ENCODE measurements around the gene DBH. TPM values are rescaled to one million over a fixed set of nuclear protein-coding genes. Genes with fewer than 3 reads are reported as not detected.

Gene DBH
- total and polyA plus RNA-seq, 10 of the 15 experiments (the other 5 are each of a cell fraction or from before 2014, with no cell fraction given), result not detected

DNA sequence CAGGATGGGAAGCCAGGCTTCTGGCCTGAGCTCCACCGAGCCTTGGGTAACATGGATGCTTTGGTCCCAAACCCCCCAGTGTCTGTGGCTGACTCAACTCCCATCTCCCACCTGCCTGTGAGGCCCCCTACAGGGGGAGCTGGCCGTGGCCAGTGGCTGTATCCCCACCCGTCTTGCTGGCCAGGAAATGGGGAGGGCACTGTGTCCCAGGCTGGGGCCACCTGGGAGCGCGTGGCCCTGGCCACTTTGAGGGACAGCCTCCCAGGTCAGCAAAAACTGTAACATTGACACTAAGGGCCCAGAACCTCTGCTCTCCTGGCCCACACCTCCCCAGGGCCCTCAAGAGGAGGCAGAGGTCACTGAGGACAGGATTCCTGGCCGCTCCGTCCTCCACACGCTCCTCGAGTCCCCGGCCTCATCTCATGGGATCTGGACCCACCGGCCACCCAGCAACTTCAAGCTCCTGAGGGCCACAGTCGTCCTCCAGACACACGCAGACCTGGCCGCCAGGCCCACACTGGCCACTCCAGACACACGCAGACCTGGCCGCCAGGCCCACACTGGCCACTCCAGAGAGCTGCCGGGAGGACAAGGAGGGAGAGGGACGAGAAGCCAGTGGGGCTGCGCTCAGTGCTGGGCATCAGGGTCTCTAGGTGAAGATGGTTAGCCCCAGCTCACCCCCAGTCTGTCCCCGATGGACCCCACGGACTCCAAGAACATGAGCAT, 44.2 kb downstream of the DBH start (continued):
- TF ChIP-seq, protein P1, sequence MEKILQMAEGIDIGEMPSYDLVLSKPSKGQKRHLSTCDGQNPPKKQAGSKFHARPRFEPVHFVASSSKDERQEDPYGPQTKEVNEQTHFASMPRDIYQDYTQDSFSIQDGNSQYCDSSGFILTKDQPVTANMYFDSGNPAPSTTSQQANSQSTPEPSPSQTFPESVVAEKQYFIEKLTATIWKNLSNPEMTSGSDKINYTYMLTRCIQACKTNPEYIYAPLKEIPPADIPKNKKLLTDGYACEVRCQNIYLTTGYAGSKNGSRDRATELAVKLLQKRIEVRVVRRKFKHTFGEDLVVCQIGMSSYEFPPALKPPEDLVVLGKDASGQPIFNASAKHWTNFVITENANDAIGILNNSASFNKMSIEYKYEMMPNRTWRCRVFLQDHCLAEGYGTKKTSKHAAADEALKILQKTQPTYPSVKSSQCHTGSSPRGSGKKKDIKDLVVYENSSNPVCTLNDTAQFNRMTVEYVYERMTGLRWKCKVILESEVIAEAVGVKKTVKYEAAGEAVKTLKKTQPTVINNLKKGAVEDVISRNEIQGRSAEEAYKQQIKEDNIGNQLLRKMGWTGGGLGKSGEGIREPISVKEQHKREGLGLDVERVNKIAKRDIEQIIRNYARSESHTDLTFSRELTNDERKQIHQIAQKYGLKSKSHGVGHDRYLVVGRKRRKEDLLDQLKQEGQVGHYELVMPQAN (conservative IDR thresholded peaks at IDR 0.05), result no peak
- TF ChIP-seq IRF4 (IDR thresholded peaks at IDR 0.05; ENCODE audit: low read depth, low read length), result no peak

DNA sequence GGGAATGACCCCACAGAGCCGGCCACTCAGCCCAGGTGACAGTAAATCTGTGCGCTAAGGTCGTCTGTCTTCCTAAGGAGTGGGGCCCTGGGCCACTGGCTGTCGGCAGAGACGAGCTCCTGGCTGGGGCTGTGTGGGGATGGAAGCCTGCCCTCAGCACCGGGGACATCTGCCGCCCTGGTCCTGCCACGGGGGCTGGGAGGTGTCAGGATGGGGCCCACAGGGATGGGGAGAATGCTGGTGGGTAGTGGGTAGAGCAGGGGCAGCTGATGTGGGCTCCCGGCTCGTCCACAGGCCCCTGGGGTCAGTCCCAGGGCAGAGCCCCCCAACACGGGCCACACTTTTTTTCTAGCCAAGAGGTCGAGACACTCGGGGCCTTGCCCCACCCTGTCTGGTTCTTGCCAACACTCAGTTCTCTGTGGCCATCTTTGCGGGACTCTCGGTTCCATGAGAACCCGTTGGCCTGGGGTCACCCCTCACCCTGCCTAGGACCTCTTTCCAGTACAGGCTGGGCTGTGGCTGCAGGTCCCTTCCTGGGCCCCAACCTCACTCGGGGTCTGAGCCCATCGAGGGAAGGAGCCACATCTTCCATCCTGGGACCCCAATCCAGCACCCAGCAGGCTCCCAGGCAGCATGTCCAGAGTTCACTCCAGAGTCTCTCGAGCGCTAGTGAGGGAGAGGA, 45.0 kb downstream of the DBH start:
- Histone ChIP-seq H3K9me3 (replicated peaks; ENCODE audit: control insufficient read depth, insufficient read depth, low read length) (no peaks in the 10 kb centered on the region), H3K36me3 (ENCODE audit: control insufficient read depth in 2 of 2, insufficient read depth in 2 of 2, low read length in 1 of 2) (no peaks in the 10 kb centered on the region), H3K4me1 (ENCODE audit: control insufficient read depth, insufficient read depth, low read length) (no peaks in the 10 kb centered on the region), H3K9ac (ENCODE audit: control insufficient read depth, insufficient read depth, low read length) (no peak overlapping the region), H2AFZ (ENCODE audit: control insufficient read depth, low read depth, low read length) (no peak overlapping the region), H3K27me3 (replicated peaks in 1 of 2; ENCODE audit: control insufficient read depth in 2 of 2, insufficient read depth in 2 of 2, low read length in 1 of 2) (peaks cover 0 to 4% of the 10 kb centered on the region in 2 experiments; a peak in 2 of 4 replicates), H3K27ac (ENCODE audit: control insufficient read depth, insufficient read depth) (no peak overlapping the region), H3K79me2 (ENCODE audit: control insufficient read depth, insufficient read depth, low read length) (no peaks in the 10 kb centered on the region), H3K4me3 (no peak overlapping the region), H3K4me2 (ENCODE audit: control insufficient read depth, insufficient read depth) (no peak overlapping the region), H4K20me1 (ENCODE audit: control insufficient read depth, insufficient read depth) (no peaks in the 10 kb centered on the region)
- 36% methylated on average over 20 of the region's 20 CpGs for WGBS (ENCODE audit: insufficient coverage, insufficient replicate concordance, low lambda C conversion rate, missing lambda C conversion rate)
- RAD21 ChIA-PET (ENCODE audit: unreplicated experiment), result no interaction called here
- FAIRE-seq, result no peak
- BruUV-seq (replicated peaks), result no TSS peak
- no peak for DNase-seq (ENCODE audit: low read depth, low spot score)
- intact Hi-C loops (cut with micrococcal nuclease; ENCODE audit: unreplicated experiment) (no loop called here), in situ Hi-C loops (cut with MboI) (no loop called here)
- no peak for ATAC-seq
- CTCF ChIA-PET, result interaction anchor here (1.1 kb wide), 1 partner anchor 61 kb away, joined by 3 read pairs; no protein-coding TSS in a partner anchor
- SMC1A ChIA-PET (ENCODE audit: uncharacterized antibody, unreplicated experiment), result no interaction called here
- POLR2A ChIA-PET, result no interaction called here
- TF ChIP-seq HCFC1 (IDR thresholded peaks at IDR 0.05; ENCODE audit: low read length), result no peak
- no peak for TF ChIP-seq DPF2 (IDR thresholded peaks at IDR 0.05)
- no peak for TF ChIP-seq MLLT1 (IDR thresholded peaks at IDR 0.05)
- no peak for TF ChIP-seq RAD51 (IDR thresholded peaks at IDR 0.05)
- no peak for TF ChIP-seq RBBP5 (conservative IDR thresholded peaks at IDR 0.05)
- TF ChIP-seq, protein P2, sequence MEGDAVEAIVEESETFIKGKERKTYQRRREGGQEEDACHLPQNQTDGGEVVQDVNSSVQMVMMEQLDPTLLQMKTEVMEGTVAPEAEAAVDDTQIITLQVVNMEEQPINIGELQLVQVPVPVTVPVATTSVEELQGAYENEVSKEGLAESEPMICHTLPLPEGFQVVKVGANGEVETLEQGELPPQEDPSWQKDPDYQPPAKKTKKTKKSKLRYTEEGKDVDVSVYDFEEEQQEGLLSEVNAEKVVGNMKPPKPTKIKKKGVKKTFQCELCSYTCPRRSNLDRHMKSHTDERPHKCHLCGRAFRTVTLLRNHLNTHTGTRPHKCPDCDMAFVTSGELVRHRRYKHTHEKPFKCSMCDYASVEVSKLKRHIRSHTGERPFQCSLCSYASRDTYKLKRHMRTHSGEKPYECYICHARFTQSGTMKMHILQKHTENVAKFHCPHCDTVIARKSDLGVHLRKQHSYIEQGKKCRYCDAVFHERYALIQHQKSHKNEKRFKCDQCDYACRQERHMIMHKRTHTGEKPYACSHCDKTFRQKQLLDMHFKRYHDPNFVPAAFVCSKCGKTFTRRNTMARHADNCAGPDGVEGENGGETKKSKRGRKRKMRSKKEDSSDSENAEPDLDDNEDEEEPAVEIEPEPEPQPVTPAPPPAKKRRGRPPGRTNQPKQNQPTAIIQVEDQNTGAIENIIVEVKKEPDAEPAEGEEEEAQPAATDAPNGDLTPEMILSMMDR (IDR thresholded peaks at IDR 0.05 in 2 of 3, conservative IDR thresholded peaks at IDR 0.05 in 1 of 3; ENCODE audit: control insufficient read depth in 2 of 3, extremely low read depth in 1 of 3, insufficient read depth in 1 of 3, low read depth in 3 of 3, low read length in 3 of 3), result no peak
- TF ChIP-seq, protein P3, sequence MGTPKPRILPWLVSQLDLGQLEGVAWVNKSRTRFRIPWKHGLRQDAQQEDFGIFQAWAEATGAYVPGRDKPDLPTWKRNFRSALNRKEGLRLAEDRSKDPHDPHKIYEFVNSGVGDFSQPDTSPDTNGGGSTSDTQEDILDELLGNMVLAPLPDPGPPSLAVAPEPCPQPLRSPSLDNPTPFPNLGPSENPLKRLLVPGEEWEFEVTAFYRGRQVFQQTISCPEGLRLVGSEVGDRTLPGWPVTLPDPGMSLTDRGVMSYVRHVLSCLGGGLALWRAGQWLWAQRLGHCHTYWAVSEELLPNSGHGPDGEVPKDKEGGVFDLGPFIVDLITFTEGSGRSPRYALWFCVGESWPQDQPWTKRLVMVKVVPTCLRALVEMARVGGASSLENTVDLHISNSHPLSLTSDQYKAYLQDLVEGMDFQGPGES (IDR thresholded peaks at IDR 0.05), result no peak
- no peak for TF ChIP-seq ATF7 (IDR thresholded peaks at IDR 0.05; ENCODE audit: low read depth)
- TF ChIP-seq CHD4 (IDR thresholded peaks at IDR 0.05), result no peak
- TF ChIP-seq STAT1 (conservative IDR thresholded peaks at IDR 0.05), result no peak
- TF ChIP-seq YY1 (IDR thresholded peaks at IDR 0.05; ENCODE audit: low read depth, low read length), result no peak
